GM23338 (cell line): ENCODE measurements around the gene RIMS4. TPM values are rescaled to one million over a fixed set of nuclear protein-coding genes. Genes with fewer than 3 reads are reported as not detected.

Source experiments
- ATAC-seq: fragments of 200-7000 bp; cut with Tn5 transposase; 3 replicates; pipeline ENCODE4 v1.9.1; 2020
- DNase-seq: peaks from one replicate; pipeline ENCODE4 v3.0.0-alpha.2; 2015; ENCODE audit warnings: low spot score
- H2AFZ ChIP-seq: fragments of 200-600 bp; sonication (generic); 2 replicates; pipeline ENCODE4 v1.8.0; 2016; ENCODE audit warnings: antibody characterized with exemption, mild to moderate bottlenecking, moderate library complexity
- H3F3A ChIP-seq: fragments of 200-600 bp; sonication (generic); replicated peaks from 2 replicates; pipeline ENCODE4 v1.8.0; 2017; ENCODE audit warnings: antibody characterized with exemption, mixed run types, low read depth
- H3K27ac ChIP-seq: fragments of 200-600 bp; sonication (generic); 2 replicates; pipeline ENCODE4 v1.6.1; 2016; ENCODE audit warnings: low read depth
- H3K27me3 ChIP-seq: fragments of 200-600 bp; sonication (generic); 2 replicates; pipeline ENCODE4 v1.8.0; 2016; ENCODE audit warnings: mild to moderate bottlenecking, mixed run types, moderate library complexity; ENCODE audit not compliant: insufficient read depth
- H3K36me3 ChIP-seq: fragments of 200-600 bp; sonication (generic); 2 replicates; pipeline ENCODE4 v1.8.0; 2016; ENCODE audit warnings: mild to moderate bottlenecking; ENCODE audit not compliant: insufficient read depth
- H3K4me1 ChIP-seq: fragments of 200-600 bp; sonication (generic); 2 replicates; pipeline ENCODE4 v1.8.0; 2016; ENCODE audit warnings: mild to moderate bottlenecking, moderate library complexity; ENCODE audit not compliant: insufficient read depth
- H3K4me2 ChIP-seq: fragments of 200-600 bp; sonication (generic); 2 replicates; pipeline ENCODE4 v1.7.1; 2017; ENCODE audit warnings: mixed run types
- H3K4me3 ChIP-seq: fragments of 200-600 bp; sonication (generic); 2 replicates; pipeline ENCODE4 v1.6.1; 2016; ENCODE audit warnings: mixed run types
- H3K79me2 ChIP-seq: fragments of 200-600 bp; sonication (generic); replicated peaks from 2 replicates; pipeline ENCODE4 v1.8.0; 2017; ENCODE audit warnings: mild to moderate bottlenecking; ENCODE audit not compliant: insufficient read depth
- H3K9me2 ChIP-seq: fragments of 200-600 bp; sonication (generic); 2 replicates; pipeline ENCODE4 v1.8.0; 2017; ENCODE audit not compliant: insufficient read depth
- H4K20me1 ChIP-seq: fragments of 200-600 bp; sonication (generic); replicated peaks from 2 replicates; pipeline ENCODE4 v1.8.0; 2017; ENCODE audit warnings: mild to moderate bottlenecking; ENCODE audit not compliant: insufficient read depth
- H3K27ac Mint-ChIP-seq: 2 replicates; pipeline ENCODE4 v1.8.0; 2020; ENCODE audit warnings: inconsistent platforms, mild to moderate bottlenecking, moderate library complexity, mixed read lengths
- H3K27me3 Mint-ChIP-seq: 3 replicates; pipeline ENCODE4 v1.8.0; 2022; ENCODE audit warnings: low read depth, mild to moderate bottlenecking, moderate library complexity, mixed read lengths, inconsistent platforms; ENCODE audit not compliant: insufficient read depth, poor library complexity
- H3K36me3 Mint-ChIP-seq: 3 replicates; pipeline ENCODE4 v1.8.0; 2021; ENCODE audit warnings: low read depth, mild to moderate bottlenecking, inconsistent platforms, moderate library complexity, mixed read lengths
- H3K4me1 Mint-ChIP-seq: 3 replicates; pipeline ENCODE4 v1.8.0; 2020; ENCODE audit warnings: mild to moderate bottlenecking, inconsistent platforms, mixed read lengths
- H3K4me3 Mint-ChIP-seq: 3 replicates; pipeline ENCODE4 v1.8.0; 2021; ENCODE audit warnings: moderate library complexity, mild to moderate bottlenecking, inconsistent platforms, mixed read lengths
- H3K9me3 Mint-ChIP-seq: 3 replicates; pipeline ENCODE4 v1.8.0; 2020; ENCODE audit warnings: moderate library complexity, mild to moderate bottlenecking, inconsistent platforms, mixed read lengths
- ETS1 ChIP-seq: IDR thresholded peaks from 2 replicates; pipeline ENCODE4 v1.6.1; 2016; ENCODE audit warnings: antibody characterized with exemption
- EZH2phosphoT487 ChIP-seq: fragments of 200-600 bp; sonication (generic); IDR thresholded peaks from one replicate; pipeline ENCODE4 v1.8.1; 2018; ENCODE audit warnings: antibody characterized with exemption; ENCODE audit not compliant: unreplicated experiment
- NANOG ChIP-seq: IDR thresholded peaks from 2 replicates; pipeline ENCODE4 v1.6.1; 2016; ENCODE audit warnings: antibody characterized with exemption, borderline replicate concordance
- POLR2AphosphoS5 ChIP-seq: IDR thresholded peaks from 2 replicates; pipeline ENCODE4 v1.6.1; 2016; ENCODE audit warnings: antibody characterized with exemption, low read depth
- REST ChIP-seq: IDR thresholded peaks from one replicate; pipeline ENCODE4 v1.6.1; 2018; ENCODE audit warnings: antibody characterized with exemption; ENCODE audit not compliant: unreplicated experiment
- STAT1 ChIP-seq: IDR thresholded peaks from one replicate; pipeline ENCODE4 v1.6.1; 2016; ENCODE audit warnings: antibody characterized with exemption; ENCODE audit not compliant: unreplicated experiment
- ZNF331 ChIP-seq: fragments of 250-450 bp; sonication (Bioruptor Pico); IDR thresholded peaks from 2 replicates; pipeline ENCODE4 v1.5.0; 2020; ENCODE audit warnings: low read depth, mild to moderate bottlenecking, moderate library complexity
- ZNF462 ChIP-seq: fragments of 250-450 bp; sonication (Bioruptor Pico); IDR thresholded peaks from 2 replicates; pipeline ENCODE4 v1.5.0; 2020; ENCODE audit warnings: mild to moderate bottlenecking, moderate library complexity
- polyA plus RNA-seq: library from polyadenylated mRNA; unstranded; fragments of >200 nt; fragmentation: Nextera tagmentation; extraction: Ambion mirVana; gene quantifications from 2 replicates; pipeline ENCODE4 v1.2.1, GENCODE V29; 2016
- total RNA-seq: library from RNA; depleted of rRNA; stranded (reverse); fragments of >200 nt; shearing (Covaris generic); gene quantifications from 2 replicates; pipeline ENCODE4 v1.2.3, GENCODE V29; 2014

RIMS4 gene
- total and polyA plus RNA-seq, 2 experiments from 2014 or later: 3.5 to 39.7 TPM

- TF ChIP-seq ZNF462 (CRISPR knock-in tag) (no peak), EZH2phosphoT487 (no peak)
These were observed 86.5 kb downstream of the RIMS4 start (continued) for GRCh38 chr20:44723798-44724362.

GRCh38 chr20:44723391-44723790 lies 87.0 kb downstream of the RIMS4 start:
- Histone ChIP-seq H3K9me2 (no peaks in the 10 kb centered on the region), H3K79me2 (no peaks in the 10 kb centered on the region), H3K36me3 (no peaks in the 10 kb centered on the region), H2AFZ (no peak overlapping the region), H3K4me3 (no peak overlapping the region), H3K27me3 (no peaks in the 10 kb centered on the region), H3K4me2 (no peak overlapping the region), H3K4me1 (peaks cover 9% of the 10 kb centered on the region), H4K20me1 (no peaks in the 10 kb centered on the region), H3F3A (no peaks in the 10 kb centered on the region), H3K27ac (no peak overlapping the region)
- Mint-ChIP-seq H3K4me1 (peaks cover 19% of the 10 kb centered on the region), H3K9me3 (no peaks in the 10 kb centered on the region), H3K36me3 (no peaks in the 10 kb centered on the region), H3K27ac (no peak overlapping the region), H3K4me3 (no peak overlapping the region), H3K27me3 (peaks cover 7% of the 10 kb centered on the region)
- DNase-seq: no peak
- ATAC-seq: no peak
- no peak for TF ChIP-seq REST
- TF ChIP-seq ZNF331 (CRISPR knock-in tag): no peak
- TF ChIP-seq POLR2AphosphoS5: no peak
- TF ChIP-seq ETS1: no peak
- TF ChIP-seq STAT1: no peak
- no peak for TF ChIP-seq NANOG
